Lower leg skin (tissue), 4 donors: ENCODE data around the gene CD1D. TPM values are rescaled to one million over a fixed set of nuclear protein-coding genes. Genes with fewer than 3 reads are reported as not detected.

Experiments used
- DNase-seq, 2 donors: peaks; one replicate each; pipeline ENCODE4 v3.0.0-alpha.2; 2019; ENCODE audit warnings: low spot score in 2 of 2
- H3K4me3 ChIP-seq: fragments of 200-600 bp; sonication (generic); 2 replicates; pipeline ENCODE4 v1.5.1; 2017; ENCODE audit warnings: mild to moderate bottlenecking, low read depth; ENCODE audit not compliant: poor library complexity, severe bottlenecking
- CTCF ChIP-seq, 3 donors: fragments of 450-650 bp; IDR thresholded peaks; one replicate each; pipeline ENCODE4 v1.5.1; 2016; ENCODE audit warnings: antibody characterized with exemption in 3 of 3, mild to moderate bottlenecking in 3 of 3, moderate library complexity in 2 of 3
- POLR2A ChIP-seq, 2 donors: fragments of 450-650 bp; IDR thresholded peaks; one replicate each; pipeline ENCODE4 v1.6.1; 2016 to 2017; ENCODE audit warnings: antibody characterized with exemption in 2 of 2, mild to moderate bottlenecking in 1 of 2, moderate library complexity in 1 of 2
- WGBS, 2 donors: methylation state at CpG; one replicate each; pipeline ENCODE4 v1.1.5; 2018; 5-methylcytosine and 5-hydroxymethylcytosine counted together
- intact Hi-C: fragments of 100-400 bp; cut with DNase I; formaldehyde crosslinking; loops from one replicate; pipeline ENCODE4 v1.15.0; 2023; ENCODE audit warnings: low total_unique reads
- total RNA-seq, 4 donors: library from RNA; depleted of rRNA; stranded (reverse); fragments of >200 nt; gene quantifications; one replicate each; pipeline ENCODE4 v1.1.0, GENCODE V29; 2016

CD1D gene
- total RNA-seq, 4 donors from 2014 or later, result 0.12 to 0.46 (median 0.36) TPM; not detected in 1

- no peak for DNase-seq
- H3K4me3 ChIP-seq, result no peak overlapping the region
- 74 to 83% methylated on average over 3 of the region's 3 CpGs for WGBS, 2 donors
- no peak for TF ChIP-seq CTCF (IDR thresholded peaks at IDR 0.05)
- TF ChIP-seq POLR2A (IDR thresholded peaks at IDR 0.05), result no peak
- intact Hi-C loops, result no loop called here
These were observed 8.9 kb downstream of the CD1D start for GRCh38 chr1:158189624-158190023.

- DNase-seq, result no peak
- H3K4me3 ChIP-seq, result no peak overlapping the region
- no peak for TF ChIP-seq POLR2A (IDR thresholded peaks at IDR 0.05)
- TF ChIP-seq CTCF (IDR thresholded peaks at IDR 0.05), result no peak
- 50 to 53% methylated on average over 6 of the region's 6 CpGs for WGBS, 2 donors
- intact Hi-C loops, result no loop called here
These were observed 10.6 kb downstream of the CD1D start for GRCh38 chr1:158191299-158191698.

- H3K4me3 ChIP-seq, result no peak overlapping the region
- TF ChIP-seq CTCF (IDR thresholded peaks at IDR 0.05) (no peak), POLR2A (IDR thresholded peaks at IDR 0.05) (no peak)
- DNase-seq, result no peak
- intact Hi-C loops, result no loop called here
These were observed 15.8 kb downstream of the CD1D start for GRCh38 chr1:158196461-158196860.

GRCh38 chr1:158199849-158200248 is 19.2 kb downstream of the CD1D start:
- DNase-seq, result no peak
- WGBS, 2 donors, result 50 to 58% methylated on average over 5 of the region's 5 CpGs
- intact Hi-C loops, result loop anchor here (10.0 kb wide), 1 partner anchor 875 kb away; the partner anchor contains the start of gene AIM2
- TF ChIP-seq CTCF (IDR thresholded peaks at IDR 0.05), result no peak
- no peak for TF ChIP-seq POLR2A (IDR thresholded peaks at IDR 0.05)
- H3K4me3 ChIP-seq, result no peak overlapping the region

GRCh38 chr1:158200527-158200926 is 19.8 kb downstream of the CD1D start:
- 60 to 87% methylated on average over 1 of the region's 1 CpG for WGBS, 2 donors
- no peak for TF ChIP-seq POLR2A (IDR thresholded peaks at IDR 0.05)
- DNase-seq, result no peak
- H3K4me3 ChIP-seq, result no peak overlapping the region
- intact Hi-C loops, result loop anchor here (10.0 kb wide), 1 partner anchor 874 kb away; the partner anchor contains the start of gene AIM2

GRCh38 chr1:158203693-158204457 is 23.2 kb downstream of the CD1D start:
- WGBS, 2 donors, result 21 to 22% methylated on average over 7 of the region's 7 CpGs
- no peak overlapping the region for H3K4me3 ChIP-seq
- intact Hi-C loops, result loop anchor here (10.0 kb wide), 1 partner anchor 871 kb away; the partner anchor contains the start of gene AIM2
- DNase-seq, result peak in 1 of 2 donors; percentile 32
- TF ChIP-seq CTCF (IDR thresholded peaks at IDR 0.05) (peak in 1 of 3 donors; percentile 21), POLR2A (IDR thresholded peaks at IDR 0.05) (no peak)
